Left kidney (tissue), 2 donors: ENCODE measurements around the gene KCNJ1. TPM values are rescaled to one million over a fixed set of nuclear protein-coding genes. Genes with fewer than 3 reads are reported as not detected.
A peak's percentile ranks its signal among the peaks of the same experiment; 100 is the strongest.

Source experiments
- DNase-seq: peaks from one replicate; pipeline ENCODE4 v3.0.0-alpha.2; 2013
- polyA plus RNA-seq: library from polyadenylated mRNA; unstranded; fragments of 120-200 nt; gene quantifications from one replicate; pipeline ENCODE4 v1.2.1, GENCODE V29; 2013; ENCODE audit not compliant: insufficient read length

KCNJ1 gene
- polyA plus RNA-seq, 1 donor: 76.0 TPM

DNA sequence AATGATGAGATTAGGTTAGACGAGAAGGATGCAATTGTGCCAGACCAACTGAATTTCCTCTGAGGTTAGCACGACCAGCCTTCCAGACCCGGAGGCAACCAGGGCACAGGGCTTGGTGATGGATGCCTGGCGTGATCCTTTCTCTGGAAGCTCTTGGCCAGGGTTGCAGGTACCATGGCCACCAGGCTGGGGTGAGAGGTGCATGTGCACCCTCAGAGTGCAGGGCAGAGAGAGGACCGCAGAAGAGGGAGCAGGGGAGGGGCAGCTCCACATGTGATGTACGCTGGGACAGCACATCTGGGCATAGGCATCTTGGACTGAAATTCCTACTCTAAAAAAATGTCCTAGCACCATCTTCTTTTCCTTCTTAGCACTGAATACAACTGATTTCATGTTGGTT, 10.9 kb downstream of the KCNJ1 start:
- DNase-seq: no peak

DNA sequence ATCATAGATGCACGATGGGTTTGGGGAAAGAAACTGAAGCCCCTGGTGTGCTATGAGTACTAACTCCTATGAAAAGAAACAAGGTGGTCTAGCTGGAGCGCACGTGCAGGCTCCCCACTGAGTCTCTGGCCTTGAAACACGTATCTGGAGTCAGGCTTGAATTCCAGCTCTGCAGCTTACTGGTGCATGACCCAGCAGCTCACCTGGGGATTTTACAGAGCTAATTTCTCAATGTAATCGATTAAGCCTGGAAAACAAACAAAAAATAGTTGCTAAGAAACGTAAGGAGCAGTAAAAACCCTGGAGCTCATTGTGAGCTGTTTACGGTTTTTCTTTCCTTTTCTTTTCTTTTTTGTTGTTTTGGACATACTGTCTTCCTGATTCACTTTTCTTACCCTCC, 12.3 kb downstream of the KCNJ1 start:
- no peak for DNase-seq

DNA sequence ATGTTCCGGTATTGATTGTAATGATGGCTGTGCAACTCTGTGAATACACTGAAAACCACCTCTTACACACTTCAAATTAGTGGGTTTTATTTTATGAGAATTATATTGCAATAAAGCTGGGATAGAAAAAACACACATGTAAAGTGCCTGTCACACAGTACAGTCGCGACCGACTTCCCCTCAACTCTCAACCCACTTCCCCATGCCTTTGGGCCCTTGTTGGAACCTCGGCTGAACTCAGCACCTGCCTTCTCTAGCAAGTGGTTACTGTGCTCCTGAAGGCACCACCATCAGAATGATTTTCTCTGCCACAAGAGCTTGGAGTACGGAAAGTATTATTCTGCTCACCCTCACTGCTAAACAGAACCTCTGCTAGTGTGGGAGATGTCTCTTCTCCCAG, 13.5 kb downstream of the KCNJ1 start:
- DNase-seq: no peak

DNA sequence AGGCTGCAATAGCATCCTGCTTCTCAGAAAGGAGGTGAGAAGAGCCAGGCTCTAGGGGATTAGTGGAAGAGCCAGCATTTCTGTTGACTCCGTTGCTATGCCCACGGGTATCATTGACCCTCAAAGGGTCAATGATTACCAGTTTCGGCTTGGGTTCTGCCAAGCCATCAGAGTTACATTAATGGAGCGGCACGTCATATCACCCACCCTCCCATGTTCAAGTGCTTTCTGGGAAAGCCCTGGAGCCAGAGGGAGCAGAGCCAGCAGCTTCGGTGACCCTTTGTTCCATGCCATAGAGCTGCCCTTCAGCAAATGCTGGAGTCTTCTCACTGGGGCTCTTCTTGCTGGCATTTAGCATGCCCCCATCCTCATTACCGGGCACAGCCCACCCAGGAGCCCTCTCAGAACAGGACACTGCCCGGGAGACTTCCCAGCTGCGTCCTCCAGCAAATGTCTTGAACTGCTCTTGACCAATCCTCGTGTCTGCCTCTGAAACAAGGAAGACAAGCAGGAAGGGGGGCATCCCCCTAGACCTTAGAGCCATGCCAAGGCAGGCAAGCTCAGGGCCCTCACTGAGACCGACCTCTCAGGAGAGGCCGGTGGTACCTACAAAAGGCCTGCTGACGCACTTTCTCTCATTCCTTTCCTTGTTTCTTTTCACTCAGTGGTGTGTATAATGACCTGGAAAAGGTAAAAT, 14.6 kb downstream of the KCNJ1 start:
- DNase-seq: no peak

DNA sequence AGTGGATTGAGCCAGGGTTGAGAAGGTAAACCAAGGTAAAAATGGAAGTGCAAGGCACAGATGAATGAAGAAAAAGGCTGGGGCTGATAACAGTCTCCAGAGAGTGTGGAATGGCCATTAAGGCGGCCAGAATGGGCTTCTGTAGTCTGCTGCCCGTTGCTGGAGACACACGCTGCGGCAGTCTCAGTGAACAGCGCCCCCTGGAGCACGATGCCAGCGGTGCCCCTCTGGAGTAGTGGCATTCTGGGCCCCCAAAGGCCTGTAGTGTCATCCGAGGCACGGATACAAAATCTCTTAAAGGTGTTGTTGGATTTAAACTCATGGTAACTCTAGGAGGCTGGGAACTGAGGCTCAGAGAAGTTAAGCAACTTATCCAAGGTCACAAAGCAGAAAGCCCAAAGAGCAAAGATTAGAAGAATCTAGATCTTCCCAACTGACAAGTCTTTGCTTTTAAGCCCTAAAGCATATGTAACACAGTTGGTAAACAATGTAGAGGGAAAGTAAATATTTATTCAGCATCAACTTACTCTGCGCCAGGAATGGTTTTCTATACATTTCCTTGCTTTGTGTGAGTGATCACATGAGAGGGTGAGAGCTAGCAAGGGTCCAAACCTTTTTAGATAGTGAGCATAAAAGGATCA, 18.2 kb downstream of the KCNJ1 start:
- DNase-seq: no peak

DNA sequence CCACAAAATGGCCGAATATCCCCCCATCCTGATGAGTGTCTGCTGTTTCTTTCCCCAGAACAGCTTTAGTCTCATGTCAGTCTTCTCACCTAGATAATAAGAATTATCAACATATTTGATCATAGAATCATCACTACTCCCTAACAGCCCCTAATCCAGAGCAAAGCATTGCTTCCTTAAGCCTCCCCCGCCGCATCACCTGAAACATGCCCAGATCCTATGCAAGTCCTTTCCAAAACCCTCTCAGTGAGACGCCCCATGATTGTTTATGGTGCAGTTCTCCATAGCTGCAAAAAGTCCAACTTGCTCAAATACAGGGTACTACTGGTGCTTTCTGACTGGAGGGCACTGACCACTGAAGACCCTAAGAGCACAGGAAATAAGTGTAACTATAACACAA, 20.1 kb downstream of the KCNJ1 start:
- no peak for DNase-seq

DNA sequence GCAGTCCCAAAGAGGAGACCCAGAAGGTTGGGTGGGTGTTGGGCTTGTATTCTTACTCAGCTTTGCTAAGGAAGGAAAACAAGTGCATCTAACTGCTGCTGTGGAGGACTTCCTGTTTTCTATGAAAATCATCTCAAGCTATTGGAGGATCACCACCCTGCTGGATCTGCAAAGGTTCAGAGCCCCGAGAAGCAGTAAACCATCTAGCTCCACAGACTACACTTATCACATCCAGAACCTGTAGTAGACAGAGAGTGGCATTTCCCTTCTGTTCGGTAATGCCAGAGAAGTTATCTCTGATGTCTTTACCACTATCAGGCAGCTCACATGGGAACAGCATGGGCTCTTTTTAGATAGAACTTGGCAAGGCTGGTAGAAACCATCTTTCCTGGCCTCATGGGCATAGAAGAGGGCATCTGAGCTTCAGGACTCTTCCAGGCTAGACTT, 21.7 kb downstream of the KCNJ1 start:
- no peak for DNase-seq

DNA sequence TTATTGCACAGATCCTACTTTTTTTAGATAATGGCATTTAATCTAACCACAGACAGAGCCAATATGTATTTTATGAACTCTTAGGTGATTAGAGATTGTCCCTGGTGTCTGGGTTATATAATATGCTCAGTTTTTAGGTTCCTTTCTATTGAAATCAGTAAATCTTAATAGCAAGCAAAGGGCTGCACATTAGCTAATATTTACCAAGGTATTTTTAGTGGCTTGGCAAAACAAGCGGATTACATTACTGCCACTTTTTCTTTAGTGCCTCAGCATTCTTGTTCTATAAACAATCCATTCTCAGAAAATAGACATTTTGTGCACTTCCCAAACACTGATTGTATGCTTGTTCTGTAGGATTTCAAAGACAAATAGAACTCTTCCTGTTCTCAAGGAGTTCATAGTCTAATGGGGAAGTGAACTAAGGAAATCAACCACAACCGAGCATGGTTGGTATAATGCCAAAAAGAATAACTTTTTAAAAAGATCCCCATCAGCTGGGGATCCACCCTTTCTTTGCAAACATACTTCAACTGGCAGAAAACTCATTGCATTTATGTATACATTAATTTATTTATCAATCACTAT, 23.8 kb downstream of the KCNJ1 start:
- DNase-seq: no peak

DNA sequence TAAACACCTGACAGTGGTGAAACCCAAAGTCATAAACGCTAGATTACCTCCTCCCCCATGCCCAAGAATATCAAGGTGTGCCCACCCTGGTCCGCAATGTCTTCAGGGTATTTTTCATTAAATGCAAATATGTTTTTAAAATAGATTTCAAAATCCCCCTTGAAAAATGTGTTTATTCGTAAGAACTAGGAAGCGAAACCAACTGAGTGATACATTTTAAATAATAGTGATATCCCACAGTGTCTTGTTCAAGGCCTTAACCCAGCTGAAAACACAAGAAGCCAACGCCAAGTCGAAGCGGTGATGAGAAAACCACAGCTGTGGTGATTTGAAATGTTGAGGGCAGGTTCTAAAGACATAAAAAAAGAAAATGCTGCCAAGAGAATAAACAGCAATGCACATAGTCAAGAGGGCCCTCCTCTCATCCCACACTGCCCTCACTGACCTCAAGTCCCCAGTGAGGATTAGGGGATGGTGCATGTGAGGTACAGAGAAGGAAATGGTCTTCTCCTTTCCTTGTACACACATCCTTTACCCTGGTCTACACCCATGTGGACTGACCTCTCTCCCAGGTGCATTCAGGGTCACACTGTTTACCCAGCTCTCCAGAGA, 25.5 kb downstream of the KCNJ1 start:
- DNase-seq: no peak

DNA sequence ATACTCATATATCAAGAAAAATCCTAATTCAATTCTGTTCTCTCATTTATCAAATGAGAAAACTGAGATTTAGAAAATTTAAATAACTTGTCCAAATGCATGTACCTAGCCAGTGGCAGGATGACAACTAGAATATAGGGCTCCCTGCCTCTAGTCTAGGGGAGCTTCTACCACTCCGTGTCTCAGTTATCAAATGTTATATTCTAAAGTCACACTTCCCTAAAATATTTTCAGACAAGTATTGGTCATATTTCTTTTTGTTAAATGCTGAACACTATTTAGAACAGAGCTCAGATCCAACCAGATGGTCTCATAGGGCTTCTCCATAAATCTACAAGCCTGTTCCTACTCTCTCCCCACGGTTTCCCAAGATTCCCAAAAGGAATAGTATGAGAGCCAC, 26.3 kb downstream of the KCNJ1 start:
- no peak for DNase-seq

DNA sequence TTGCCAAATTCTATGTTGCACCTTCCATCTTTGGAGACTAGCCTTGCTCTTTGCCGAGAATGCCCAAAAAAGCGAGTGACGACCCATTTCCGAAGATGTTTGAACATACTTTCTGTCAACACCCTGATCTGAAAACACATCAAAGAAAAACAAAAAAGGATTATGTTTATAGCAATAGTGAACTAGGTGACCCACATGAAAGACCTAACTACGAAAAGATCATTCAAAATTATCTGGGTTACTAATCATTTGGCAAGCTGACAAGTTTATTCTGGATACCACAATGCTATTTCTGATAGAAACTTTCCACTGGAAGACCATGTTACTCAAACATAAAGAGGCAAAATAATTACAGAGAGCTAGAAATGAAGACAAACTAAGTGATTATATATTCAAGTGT, 27.0 kb downstream of the KCNJ1 start:
- DNase-seq: no peak

DNA sequence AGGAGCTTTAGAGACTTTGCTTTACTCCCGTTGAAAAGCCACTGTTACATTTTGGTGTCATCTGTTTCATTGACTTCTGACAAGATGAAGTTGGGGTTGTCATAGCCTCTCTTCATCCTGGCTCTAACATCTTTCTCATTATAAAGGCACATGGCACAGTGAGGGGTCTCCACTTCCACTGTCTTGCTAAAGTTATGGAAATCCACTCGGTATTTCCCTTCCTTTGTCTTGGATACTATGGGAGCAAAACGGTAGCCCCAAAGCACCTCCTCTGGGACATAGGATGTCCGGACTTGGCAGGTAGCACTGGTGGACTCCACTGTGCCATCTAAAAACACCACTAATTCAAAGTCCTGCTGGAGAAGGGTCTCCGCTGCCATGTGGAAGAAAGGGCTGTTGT, 28.0 kb downstream of the KCNJ1 start:
- no peak for DNase-seq

DNA sequence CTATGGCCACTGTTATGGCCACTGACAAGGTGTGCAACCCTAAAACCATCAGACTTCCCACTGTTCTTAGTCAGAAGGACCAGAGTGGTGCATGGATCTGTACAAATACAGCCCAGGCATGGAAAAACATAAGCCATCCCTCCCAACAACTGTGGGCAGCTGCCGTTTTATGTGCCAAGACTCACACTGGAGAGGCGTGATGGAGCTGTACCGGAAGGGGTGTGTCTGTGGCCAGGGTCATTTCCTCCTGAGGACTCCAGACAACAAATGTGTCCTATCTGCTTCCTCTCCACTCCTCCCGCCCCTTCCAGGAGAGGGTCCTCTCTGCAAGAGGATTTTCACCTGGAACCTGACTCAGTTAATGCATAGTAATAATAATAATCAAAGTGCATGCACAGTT, 29.5 kb downstream of the KCNJ1 start:
- no peak for DNase-seq

DNA sequence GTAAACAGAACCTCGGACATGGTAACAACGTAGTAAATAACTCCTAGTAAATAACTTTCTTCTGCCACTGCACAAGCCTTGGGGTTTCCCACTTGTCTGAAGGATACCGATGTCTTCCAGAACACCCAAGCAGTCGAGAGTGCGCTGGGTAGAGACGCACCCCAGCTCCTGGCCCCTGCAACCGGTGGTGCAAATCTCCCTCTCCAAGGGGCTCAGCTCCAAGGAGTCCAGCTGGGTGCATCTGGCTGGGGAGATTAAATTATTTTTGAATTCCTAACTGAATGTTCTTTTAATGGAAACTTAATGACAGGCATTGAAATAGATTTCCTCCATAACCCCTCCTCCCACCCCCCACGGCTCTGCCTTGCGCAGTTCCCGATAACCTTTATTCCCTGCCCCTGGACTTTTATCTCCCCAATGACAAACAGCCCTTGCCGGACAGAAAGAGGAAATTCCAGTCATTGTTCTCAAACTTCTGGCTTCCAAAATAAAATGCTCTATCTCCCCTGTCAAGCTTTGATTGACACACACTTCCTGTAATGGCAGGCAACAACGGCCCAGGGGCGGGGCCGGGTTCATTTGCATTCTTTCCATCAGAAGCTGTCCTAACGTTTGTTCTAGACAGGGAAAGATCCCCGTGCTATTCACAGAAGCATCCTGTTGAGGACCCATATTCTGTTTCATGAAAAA, 31.2 kb downstream of the KCNJ1 start:
- no peak for DNase-seq

DNA sequence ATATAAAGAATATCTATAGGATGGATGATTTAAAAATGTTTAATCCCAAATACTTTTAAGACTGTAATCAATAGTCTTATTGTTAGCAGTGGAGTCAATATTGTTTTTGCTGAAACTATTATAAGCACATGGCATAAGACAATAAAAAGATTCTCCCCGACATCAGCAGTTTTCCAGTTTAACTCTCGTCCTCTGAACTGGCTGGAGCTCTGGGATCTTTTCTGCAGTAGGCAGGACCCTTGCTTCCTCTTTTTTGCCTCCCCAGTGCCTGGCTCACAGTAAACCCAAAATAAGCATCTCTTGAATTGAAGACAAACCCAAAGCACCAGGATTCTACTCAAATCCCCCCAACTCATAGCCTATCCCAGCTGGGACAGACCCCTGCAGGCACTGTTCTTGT, 32.9 kb downstream of the KCNJ1 start:
- DNase-seq: no peak

DNA sequence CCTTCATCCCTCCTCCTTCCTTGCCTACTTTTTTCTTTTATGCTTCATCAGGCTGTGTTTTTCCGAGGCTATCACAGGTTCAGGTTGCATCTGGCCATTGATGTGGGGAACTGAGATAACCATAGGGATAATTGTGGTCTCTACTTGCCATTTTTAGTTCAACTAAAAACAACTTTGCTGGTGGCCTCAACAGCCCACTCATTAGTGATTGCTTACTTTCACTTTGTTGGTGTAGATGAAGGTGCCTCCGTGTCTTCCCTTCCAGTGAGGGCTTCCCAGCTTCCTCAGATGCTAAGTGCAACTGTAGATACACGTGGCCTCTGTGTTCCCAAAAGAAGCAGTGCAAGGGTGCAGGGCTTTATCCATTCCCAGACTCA, 35.0 kb downstream of the KCNJ1 start:
- no peak for DNase-seq

DNA sequence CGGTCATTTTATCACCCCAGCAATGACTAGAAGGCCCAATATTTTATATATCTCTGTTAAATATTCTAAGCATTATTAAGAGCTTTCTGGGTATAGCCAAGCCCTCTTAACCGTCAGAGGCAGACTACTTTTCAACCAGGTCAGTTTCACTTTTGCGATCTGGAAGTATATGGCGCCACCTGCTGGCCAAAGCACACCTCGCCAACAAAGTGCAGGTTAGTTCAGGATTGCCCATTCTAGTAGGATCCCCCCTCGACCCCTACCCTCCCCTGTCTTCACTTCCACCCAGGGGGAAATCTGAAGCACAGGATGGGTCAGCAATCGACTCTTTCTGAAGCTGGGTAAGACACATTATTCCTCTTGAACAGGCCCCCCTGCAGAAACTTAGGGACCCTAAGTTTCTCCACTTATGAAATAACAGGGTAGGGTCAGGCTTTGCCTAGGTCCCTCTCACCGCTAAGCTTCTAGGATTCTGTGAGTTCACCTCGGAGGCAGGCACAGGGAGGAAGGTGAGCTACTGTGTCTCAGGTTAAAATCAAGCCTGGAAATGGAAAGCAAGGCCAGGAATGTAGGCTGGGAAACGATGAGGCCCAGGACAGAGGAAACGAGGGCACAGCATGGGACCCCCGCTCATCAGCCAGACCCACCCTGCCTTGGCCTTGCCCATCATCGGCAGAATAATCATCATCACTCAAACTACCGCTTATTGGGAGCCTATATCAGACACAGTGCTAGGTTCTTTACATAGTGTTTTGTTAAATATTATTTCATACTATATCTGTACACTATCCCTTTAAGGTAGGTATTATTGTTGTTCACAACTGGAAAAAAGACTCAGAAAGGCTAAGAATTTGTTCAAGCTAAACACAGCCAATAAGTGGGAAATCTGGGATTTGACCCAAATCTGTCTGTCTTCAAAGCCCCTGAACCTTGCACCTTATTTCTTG, 35.6 kb downstream of the KCNJ1 start:
- peak; percentile 85 for DNase-seq

DNA sequence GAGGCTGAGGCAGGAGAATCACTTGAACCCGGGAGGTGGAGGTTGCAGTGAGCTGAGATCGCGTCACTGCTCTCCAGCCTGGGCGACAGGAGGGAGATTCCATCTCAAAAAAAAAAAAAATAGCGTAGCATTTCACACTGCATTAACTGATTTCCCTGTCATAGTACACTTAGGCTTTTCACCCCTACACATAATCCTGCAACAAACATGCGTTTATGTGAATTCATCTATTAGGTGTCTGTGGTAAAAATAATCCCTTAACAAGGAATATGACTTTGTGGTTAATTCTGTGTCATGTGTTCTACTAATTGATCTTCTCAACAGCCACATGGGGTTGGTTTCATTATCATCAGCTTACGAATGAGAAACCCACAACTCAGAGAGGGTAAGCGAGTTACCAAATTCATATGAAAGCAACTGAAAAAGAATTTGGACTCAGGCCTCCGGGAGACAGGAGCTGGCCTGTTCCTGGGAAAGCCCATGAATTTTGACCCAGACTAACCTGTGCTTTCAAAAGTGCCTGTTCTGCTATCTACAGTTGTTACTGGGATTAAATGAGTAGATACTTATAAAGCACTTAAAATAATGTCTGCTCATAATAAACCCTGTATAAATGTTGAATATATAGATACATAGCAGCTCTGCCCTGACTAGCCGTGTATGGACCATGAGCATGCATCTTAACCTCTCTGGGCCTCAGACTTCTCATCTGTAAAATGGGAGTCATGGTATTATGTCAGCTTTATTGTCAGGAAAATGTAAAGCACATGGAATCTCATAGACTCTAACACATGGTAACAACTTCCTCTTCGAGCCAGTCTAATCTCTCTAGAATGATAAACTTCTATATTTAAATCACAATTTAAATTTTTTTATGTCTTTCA, 36.6 kb downstream of the KCNJ1 start:
- no peak for DNase-seq

DNA sequence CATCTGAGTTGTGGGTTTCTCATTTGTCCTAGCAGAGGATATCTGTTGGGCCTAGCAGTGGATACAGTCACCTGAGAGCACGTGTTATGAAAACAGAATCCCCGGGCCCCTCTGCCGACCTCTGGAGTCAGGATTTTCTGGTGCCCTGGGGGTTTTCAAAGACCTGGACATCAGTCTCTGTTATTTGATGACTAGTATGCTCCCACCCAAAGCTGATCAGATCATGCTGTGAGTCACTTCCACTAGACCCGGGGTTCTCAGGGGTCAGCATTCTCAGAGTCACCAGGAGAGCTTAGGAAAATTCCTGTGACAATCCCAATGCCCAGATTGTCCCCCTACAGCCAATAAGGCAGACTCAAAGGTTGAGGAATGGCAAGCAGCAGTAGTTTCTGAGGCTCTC, 38.7 kb downstream of the KCNJ1 start:
- no peak for DNase-seq

DNA sequence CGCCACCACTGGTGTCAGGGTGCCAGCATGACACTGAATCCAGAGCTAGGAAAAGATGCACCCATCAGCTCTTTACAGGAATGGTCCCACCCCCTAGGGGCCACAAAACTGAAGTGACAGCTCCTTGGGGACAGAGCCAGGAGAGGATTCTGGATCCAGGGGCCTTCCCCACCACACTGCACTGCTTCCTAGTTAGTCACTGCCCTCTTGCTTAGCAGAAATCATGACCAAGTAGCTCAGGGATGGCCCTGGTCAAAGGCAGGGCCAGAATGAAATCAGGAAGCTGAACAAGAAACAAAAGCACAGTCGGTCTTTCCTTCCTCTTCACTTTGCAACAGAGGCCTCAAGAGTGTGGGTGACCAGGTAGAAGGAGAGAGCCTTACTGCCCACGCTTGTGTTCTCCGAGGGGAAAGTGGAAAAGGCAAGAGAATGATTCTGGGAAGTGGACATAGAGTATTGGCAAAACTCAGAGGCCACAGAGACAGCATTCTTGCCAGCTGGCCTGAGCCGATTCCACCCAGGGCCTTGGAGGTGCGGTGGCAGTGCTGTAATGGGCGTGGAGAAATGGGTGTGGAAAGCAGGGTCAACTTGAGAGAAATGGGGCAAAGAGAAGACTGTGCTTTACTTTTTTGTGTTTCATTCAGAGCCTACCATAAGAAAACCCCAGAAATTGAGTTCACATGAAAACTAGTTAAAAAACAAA, 39.8 kb downstream of the KCNJ1 start:
- DNase-seq: no peak
